ENCODE data around the gene ASB4. TPM values are rescaled to one million over a fixed set of nuclear protein-coding genes. Genes with fewer than 3 reads are reported as not detected.

The ASB4 gene
- total and polyA plus RNA-seq, 2 experiments from 2014 or later, result not detected

DNA sequence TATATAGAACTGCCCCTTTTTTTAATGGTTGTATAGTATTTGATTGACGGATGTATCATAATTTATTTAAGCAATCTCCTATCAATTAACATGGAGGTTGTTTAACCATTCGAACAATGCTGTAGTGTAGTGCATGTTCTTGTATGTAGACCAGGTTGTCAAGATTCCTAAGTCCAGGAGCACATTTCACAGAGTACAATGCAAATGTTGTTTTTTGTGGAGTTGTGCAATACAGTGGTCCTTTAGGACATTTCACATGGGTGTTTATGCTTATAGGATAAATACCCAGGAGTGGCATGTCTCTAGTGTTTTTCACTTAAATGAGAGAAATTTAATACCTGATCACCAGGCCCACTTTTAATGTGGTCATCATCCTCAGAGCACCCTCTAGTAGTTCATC, 8.1 kb downstream of the ASB4 start:
- Histone ChIP-seq H3K79me2 (replicated peaks; ENCODE audit: insufficient read depth) (no peaks in the 10 kb centered on the region), H3F3A (replicated peaks; ENCODE audit: low read depth) (no peaks in the 10 kb centered on the region), H3K4me2 (no peak overlapping the region), H3K27me3 (ENCODE audit: insufficient read depth) (no peaks in the 10 kb centered on the region), H3K27ac (ENCODE audit: low read depth) (no peak overlapping the region), H4K20me1 (replicated peaks; ENCODE audit: insufficient read depth) (no peaks in the 10 kb centered on the region), H3K4me1 (ENCODE audit: insufficient read depth) (peaks cover 8% of the 10 kb centered on the region; the same call in 1 of the 2 replicates), H3K9me2 (ENCODE audit: insufficient read depth) (no peaks in the 10 kb centered on the region), H3K36me3 (ENCODE audit: insufficient read depth) (no peaks in the 10 kb centered on the region), H3K4me3 (no peak overlapping the region), H2AFZ (no peak overlapping the region)
- H3K36me3 Mint-ChIP-seq (ENCODE audit: low read depth), result no peaks in the 10 kb centered on the region
- H3K27ac Mint-ChIP-seq, result no peak overlapping the region
- H3K4me1 Mint-ChIP-seq, result peaks cover 19% of the 10 kb centered on the region; the same call in 2 of the 3 replicates
- no peaks in the 10 kb centered on the region for H3K9me3 Mint-ChIP-seq
- TF ChIP-seq CTCF (conservative IDR thresholded peaks at IDR 0.05; ENCODE audit: low read depth in 2 of 2), result no peak
- TF ChIP-seq, protein P1, sequence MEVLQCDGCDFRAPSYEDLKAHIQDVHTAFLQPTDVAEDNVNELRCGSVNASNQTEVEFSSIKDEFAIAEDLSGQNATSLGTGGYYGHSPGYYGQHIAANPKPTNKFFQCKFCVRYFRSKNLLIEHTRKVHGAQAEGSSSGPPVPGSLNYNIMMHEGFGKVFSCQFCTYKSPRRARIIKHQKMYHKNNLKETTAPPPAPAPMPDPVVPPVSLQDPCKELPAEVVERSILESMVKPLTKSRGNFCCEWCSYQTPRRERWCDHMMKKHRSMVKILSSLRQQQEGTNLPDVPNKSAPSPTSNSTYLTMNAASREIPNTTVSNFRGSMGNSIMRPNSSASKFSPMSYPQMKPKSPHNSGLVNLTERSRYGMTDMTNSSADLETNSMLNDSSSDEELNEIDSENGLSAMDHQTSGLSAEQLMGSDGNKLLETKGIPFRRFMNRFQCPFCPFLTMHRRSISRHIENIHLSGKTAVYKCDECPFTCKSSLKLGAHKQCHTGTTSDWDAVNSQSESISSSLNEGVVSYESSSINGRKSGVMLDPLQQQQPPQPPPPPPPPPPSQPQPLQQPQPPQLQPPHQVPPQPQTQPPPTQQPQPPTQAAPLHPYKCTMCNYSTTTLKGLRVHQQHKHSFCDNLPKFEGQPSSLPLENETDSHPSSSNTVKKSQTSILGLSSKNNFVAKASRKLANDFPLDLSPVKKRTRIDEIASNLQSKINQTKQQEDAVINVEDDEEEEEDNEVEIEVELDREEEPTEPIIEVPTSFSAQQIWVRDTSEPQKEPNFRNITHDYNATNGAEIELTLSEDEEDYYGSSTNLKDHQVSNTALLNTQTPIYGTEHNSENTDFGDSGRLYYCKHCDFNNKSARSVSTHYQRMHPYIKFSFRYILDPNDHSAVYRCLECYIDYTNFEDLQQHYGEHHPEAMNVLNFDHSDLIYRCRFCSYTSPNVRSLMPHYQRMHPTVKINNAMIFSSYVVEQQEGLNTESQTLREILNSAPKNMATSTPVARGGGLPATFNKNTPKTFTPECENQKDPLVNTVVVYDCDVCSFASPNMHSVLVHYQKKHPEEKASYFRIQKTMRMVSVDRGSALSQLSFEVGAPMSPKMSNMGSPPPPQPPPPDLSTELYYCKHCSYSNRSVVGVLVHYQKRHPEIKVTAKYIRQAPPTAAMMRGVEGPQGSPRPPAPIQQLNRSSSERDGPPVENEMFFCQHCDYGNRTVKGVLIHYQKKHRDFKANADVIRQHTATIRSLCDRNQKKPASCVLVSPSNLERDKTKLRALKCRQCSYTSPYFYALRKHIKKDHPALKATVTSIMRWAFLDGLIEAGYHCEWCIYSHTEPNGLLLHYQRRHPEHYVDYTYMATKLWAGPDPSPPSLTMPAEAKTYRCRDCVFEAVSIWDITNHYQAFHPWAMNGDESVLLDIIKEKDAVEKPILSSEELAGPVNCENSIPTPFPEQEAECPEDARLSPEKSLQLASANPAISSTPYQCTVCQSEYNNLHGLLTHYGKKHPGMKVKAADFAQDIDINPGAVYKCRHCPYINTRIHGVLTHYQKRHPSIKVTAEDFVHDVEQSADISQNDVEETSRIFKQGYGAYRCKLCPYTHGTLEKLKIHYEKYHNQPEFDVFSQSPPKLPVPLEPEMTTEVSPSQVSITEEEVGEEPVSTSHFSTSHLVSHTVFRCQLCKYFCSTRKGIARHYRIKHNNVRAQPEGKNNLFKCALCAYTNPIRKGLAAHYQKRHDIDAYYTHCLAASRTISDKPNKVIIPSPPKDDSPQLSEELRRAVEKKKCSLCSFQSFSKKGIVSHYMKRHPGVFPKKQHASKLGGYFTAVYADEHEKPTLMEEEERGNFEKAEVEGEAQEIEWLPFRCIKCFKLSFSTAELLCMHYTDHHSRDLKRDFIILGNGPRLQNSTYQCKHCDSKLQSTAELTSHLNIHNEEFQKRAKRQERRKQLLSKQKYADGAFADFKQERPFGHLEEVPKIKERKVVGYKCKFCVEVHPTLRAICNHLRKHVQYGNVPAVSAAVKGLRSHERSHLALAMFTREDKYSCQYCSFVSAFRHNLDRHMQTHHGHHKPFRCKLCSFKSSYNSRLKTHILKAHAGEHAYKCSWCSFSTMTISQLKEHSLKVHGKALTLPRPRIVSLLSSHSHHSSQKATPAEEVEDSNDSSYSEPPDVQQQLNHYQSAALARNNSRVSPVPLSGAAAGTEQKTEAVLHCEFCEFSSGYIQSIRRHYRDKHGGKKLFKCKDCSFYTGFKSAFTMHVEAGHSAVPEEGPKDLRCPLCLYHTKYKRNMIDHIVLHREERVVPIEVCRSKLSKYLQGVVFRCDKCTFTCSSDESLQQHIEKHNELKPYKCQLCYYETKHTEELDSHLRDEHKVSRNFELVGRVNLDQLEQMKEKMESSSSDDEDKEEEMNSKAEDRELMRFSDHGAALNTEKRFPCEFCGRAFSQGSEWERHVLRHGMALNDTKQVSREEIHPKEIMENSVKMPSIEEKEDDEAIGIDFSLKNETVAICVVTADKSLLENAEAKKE (CRISPR knock-in tag; IDR thresholded peaks at IDR 0.05), result no peak
- no peak for TF ChIP-seq ETS1 (IDR thresholded peaks at IDR 0.05)
- no peak for TF ChIP-seq CREB1 (CRISPR knock-in tag; IDR thresholded peaks at IDR 0.05; ENCODE audit: low read depth)
- TF ChIP-seq ZNF331 (CRISPR knock-in tag; IDR thresholded peaks at IDR 0.05; ENCODE audit: low read depth), result no peak
- TF ChIP-seq NANOG (IDR thresholded peaks at IDR 0.05; ENCODE audit: borderline replicate concordance), result no peak
- TF ChIP-seq EZH2phosphoT487 (IDR thresholded peaks at IDR 0.05; ENCODE audit: unreplicated experiment), result no peak
- no peak for TF ChIP-seq EZH2 (IDR thresholded peaks at IDR 0.05; ENCODE audit: low read depth, unreplicated experiment)
- TF ChIP-seq STAT1 (IDR thresholded peaks at IDR 0.05; ENCODE audit: unreplicated experiment), result no peak
- no peak for TF ChIP-seq ZNF114 (CRISPR knock-in tag; IDR thresholded peaks at IDR 0.05)
- ATAC-seq (no peak), DNase-seq (ENCODE audit: low spot score) (no peak)
- H3K4me3 Mint-ChIP-seq, result no peak overlapping the region
- H3K27me3 Mint-ChIP-seq (ENCODE audit: insufficient read depth, low read depth, poor library complexity), result no peaks in the 10 kb centered on the region

Measured in GM23338 (cell line).